ENCODE data around the gene LMNA. TPM values are rescaled to one million over a fixed set of nuclear protein-coding genes. Genes with fewer than 3 reads are reported as not detected.
A peak's percentile ranks its signal among the peaks of the same experiment; 100 is the strongest.

The LMNA gene
- total RNA-seq, 1 experiment from 2014 or later: 51.0 TPM

- Histone ChIP-seq H2AFZ (ENCODE audit: low read length) (no peak overlapping the region), H3K56ac (ENCODE audit: insufficient read length, low read depth, low read length) (no peak overlapping the region), H3K27ac (ENCODE audit: insufficient read length, low read depth, low read length) (no peak overlapping the region), H2AK5ac (ENCODE audit: insufficient read length, low read length) (no peak overlapping the region), H2BK120ac (ENCODE audit: low read depth, low read length, poor library complexity, severe bottlenecking) (no peak overlapping the region), H3K23me2 (ENCODE audit: insufficient read length, low read depth, low read length, poor library complexity, severe bottlenecking) (peaks cover 13% of the 10 kb centered on the region), H2BK20ac (ENCODE audit: low read depth, low read length, poor library complexity, severe bottlenecking) (no peak overlapping the region), H3K9ac (ENCODE audit: extremely low read depth, insufficient read length, low read length) (no peak overlapping the region), H3K4me2 (ENCODE audit: insufficient read depth, insufficient read length, low read length) (peak overlapping the region; percentile 0), H3T11ph (ENCODE audit: low read length) (no peak overlapping the region), H3K9me3 (ENCODE audit: control insufficient read depth, low read depth, low read length) (no peaks in the 10 kb centered on the region), H3K27me3 (ENCODE audit: insufficient read depth, low read length) (no peaks in the 10 kb centered on the region), H3K4ac (ENCODE audit: low read depth, low read length) (no peak overlapping the region), H4K5ac (ENCODE audit: insufficient read length, low read depth, low read length) (no peak overlapping the region), H3K79me2 (ENCODE audit: insufficient read depth, low read length) (peaks cover 23% of the 10 kb centered on the region; the same call in 1 of the 2 replicates), H2BK5ac (ENCODE audit: insufficient read length, low read length) (no peak overlapping the region), H2BK15ac (ENCODE audit: low read depth, low read length) (no peak overlapping the region), H4K20me1 (ENCODE audit: control insufficient read depth, insufficient read depth, insufficient read length) (no peaks in the 10 kb centered on the region), H3K23ac (ENCODE audit: insufficient read length, low read depth, low read length) (no peak overlapping the region), H4K8ac (replicated peaks; ENCODE audit: insufficient read length, low read depth, low read length) (no peak overlapping the region), H3K14ac (ENCODE audit: insufficient read depth, low read length) (no peak overlapping the region; the same call in 1 of the 2 replicates), H3K79me1 (ENCODE audit: insufficient read depth, low read depth, low read length, poor library complexity, severe bottlenecking) (no peaks in the 10 kb centered on the region), H2BK12ac (ENCODE audit: insufficient read length, low read depth, low read length) (no peak overlapping the region), H3K4me1 (ENCODE audit: insufficient read depth, low read length) (peaks cover 32% of the 10 kb centered on the region), H3K18ac (ENCODE audit: insufficient read length, low read depth, low read length) (no peak overlapping the region), H4K91ac (ENCODE audit: insufficient read length, low read depth, low read length) (no peak overlapping the region)
- WGBS (ENCODE audit: extremely low coverage, insufficient read length, low lambda C conversion rate): no CpG with 5 or more reads among the region's 73 CpGs
- peaks cover 75 to 81% of the 10 kb centered on the region in 2 experiments for H3K4me1 Mint-ChIP-seq
- peak overlapping the region; percentile 46 to 65 for H3K4me3 Mint-ChIP-seq
- H3K27me3 Mint-ChIP-seq (ENCODE audit: low read depth): no peaks in the 10 kb centered on the region
- TF ChIP-seq CTCF (conservative IDR thresholded peaks at IDR 0.05): no peak
- DNase-seq: peak; percentile 80
- peak overlapping the region; percentile 61 to 86 (median 73); a peak in 5 of 7 replicates for H3K27ac Mint-ChIP-seq
- no peaks in the 10 kb centered on the region; a peak in 1 of 5 replicates for H3K9me3 Mint-ChIP-seq
- peaks cover 20 to 61% (median 57%) of the 10 kb centered on the region in 3 experiments; a peak in 6 of 7 replicates for H3K36me3 Mint-ChIP-seq (ENCODE audit: insufficient read depth in 1 of 3, low read depth in 3 of 3)
Measured at GRCh38 chr1:156076609-156077429, 37.7 kb upstream of the LMNA start.

Data from H9 (cell line).